ENCODE results near the gene PLEKHG3.

The PLEKHG3 gene

DNA sequence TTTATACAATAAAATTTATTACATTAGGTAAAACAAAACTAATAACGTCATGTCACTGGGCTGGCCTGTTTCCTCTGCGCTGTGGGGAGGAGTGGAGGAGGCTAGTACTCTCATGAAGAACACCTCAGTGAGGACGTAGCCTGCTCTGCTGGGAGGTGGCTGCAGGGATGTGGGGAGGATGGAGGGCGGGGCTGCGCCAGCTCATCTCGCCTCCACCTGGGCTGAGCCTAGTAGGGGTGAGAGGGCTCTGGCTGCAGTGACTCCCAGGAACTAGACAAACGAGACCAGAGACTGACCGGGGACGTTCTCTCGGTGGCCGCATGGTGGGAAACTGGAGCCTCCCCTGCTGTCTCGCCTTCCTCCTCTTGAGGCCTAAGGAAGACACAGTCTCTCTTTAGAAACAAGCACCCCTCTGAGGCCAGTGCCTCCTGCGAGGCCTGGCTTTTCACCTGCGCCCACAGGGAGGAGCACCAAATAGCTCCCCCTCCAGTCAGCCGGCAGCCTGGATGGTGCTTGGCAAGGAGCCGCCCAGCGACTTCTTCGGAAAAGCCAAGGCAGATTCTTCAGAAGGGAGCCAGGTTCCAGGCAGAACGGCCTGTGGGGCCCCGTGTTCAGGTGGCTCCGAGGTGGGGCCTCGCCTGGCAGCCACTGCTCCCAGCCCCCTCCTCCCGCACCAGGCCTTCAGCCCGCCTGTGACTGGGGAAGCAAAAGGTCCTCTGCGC lies 62.4 kb downstream of the PLEKHG3 start:
- no peak for DNase-seq

GRCh38 chr14:64767215-64767964 lies 63.2 kb downstream of the PLEKHG3 start:
- DNase-seq, result no peak

- no peak for DNase-seq
Measured at GRCh38 chr14:64768401-64769095, 64.3 kb downstream of the PLEKHG3 start.

- no peak for DNase-seq
Measured at GRCh38 chr14:64769096-64770020, 65.1 kb downstream of the PLEKHG3 start.

DNA sequence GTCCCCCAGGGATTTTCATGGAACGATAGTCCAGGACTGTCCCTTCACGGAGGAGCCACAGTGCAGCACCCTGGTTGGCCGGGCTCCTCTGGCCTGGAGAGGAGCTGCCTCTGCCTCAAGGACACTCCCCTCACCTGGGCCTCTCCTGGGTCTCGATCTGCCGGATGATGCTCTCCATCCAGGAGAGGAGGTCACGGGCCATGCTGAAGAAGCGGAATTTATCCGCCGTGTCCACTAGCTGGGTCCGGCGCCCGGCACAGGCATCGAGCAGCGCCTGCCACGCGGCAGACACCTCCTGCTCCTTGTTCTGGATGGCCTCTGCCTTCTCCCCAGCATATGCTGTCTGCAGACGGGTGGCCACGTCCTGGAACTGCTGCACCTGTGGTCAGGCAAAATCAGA lies 66.5 kb downstream of the PLEKHG3 start:
- DNase-seq, result no peak

DNA sequence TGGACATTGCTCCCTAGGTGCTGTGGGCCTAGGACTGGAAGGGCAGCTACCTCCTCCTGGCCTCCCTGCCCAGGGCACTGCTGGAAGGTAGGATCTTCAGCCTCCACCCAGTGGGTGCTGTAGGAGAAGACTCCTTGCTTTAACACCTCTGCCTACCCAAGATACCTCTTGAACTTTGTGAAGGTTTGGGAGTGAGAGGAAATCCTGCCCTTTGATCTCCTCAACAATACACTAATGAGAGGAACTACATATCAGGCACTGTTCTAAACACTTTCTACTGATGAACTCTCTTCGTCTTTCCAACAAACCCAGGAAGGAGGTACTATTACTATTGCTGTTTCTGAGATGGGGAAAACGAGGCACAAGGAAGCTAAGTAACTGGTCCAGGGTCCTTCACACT lies 66.9 kb downstream of the PLEKHG3 start:
- no peak for DNase-seq

GRCh38 chr14:64772397-64772950 lies 68.2 kb downstream of the PLEKHG3 start:
- DNase-seq, result no peak

- no peak for DNase-seq
Measured at GRCh38 chr14:64773046-64773445, 68.8 kb downstream of the PLEKHG3 start.

- no peak for DNase-seq
Measured at GRCh38 chr14:64773577-64773976, 69.4 kb downstream of the PLEKHG3 start.

DNA sequence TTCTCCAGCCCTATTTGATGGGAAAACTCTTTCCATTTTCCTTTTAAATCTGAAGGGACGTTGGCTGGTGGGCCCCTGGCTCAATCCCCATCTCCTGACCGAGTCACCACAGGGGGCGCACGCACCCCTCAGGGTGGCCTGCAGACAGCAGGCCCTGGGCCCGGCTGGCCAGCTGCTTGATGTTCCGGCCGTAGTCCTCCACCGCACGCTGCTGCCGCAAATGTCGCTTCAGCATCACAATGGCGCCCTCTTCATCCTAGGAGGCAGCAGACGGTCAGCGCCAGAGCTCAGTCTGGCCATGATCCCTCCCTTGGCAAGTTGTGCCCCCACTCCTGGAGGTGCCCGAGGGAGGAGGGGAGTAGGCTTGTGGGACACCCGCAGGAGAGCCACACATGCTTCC lies 70.0 kb downstream of the PLEKHG3 start:
- DNase-seq, result no peak

GRCh38 chr14:64775081-64775777 lies 71.0 kb downstream of the PLEKHG3 start:
- no peak for DNase-seq

DNA sequence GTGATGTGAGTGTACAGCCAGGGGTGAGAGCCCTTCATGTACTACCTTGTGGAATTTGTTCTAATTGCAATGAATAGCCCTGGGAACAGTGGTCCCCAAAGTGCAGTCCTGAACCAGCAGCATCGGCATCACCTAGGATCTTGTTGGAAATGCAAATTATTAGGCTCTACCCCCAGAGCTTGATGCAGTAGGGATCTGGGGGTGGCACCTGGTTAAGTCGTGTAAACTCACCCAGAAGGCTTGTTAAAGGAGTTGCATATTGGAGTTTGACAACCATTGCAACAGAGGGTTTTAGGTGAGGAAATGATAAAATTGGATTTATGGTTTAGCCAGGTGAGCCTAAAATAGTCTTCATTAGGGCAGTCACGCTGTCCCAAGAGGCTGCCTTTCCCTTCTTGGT lies 73.2 kb downstream of the PLEKHG3 start:
- DNase-seq, result no peak

DNA sequence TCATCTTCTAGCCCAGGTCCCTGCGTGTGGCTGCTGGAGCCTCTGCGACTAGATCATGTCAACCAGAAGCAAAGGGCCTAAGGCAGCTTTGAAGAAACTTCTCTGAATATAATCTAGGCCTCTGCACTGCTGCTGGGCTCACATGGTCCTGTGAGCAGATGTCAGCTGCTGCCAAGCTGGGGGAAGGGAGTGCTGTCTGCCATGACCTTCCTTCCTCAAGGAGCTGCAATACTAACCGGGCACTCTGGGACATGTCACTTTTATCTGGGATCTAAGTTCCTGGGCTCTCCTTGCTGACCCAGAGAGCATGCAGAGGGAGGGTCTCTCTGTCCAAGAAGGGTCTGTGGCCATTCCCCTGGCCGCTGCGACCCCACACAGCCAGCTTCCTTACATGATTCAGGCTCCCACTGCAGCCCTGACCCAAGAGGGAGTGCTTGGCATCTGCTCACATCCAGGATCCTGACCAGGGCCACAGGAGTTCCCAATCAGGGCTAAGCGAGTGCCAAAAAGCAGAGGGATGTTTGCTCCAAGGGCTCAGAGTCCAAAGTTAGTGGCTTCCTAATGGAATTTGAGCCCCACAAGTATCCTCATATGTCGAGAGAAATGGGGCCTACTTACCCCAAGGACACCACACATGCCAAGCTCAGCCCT lies 74.0 kb downstream of the PLEKHG3 start:
- DNase-seq, result no peak

DNA sequence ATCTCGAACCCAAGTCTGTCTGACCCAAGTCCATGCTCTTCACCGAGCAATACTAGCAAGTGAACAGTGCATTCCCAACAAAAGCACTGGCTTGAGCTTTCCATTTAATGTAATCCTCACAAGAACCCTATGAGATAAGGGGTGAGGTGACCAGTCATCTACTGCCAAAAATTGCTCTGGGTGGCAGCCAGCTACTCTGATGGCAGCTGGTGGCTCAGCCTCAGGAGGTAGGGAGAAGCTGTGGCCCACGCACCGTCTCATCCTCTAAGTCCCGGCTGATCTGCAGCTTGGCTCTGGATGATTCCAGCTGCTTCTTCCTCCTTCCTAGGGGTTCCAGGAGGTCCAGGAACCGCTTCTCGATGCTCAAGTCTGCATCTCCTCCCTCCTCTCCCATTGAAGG lies 75.2 kb downstream of the PLEKHG3 start:
- no peak for DNase-seq

DNA sequence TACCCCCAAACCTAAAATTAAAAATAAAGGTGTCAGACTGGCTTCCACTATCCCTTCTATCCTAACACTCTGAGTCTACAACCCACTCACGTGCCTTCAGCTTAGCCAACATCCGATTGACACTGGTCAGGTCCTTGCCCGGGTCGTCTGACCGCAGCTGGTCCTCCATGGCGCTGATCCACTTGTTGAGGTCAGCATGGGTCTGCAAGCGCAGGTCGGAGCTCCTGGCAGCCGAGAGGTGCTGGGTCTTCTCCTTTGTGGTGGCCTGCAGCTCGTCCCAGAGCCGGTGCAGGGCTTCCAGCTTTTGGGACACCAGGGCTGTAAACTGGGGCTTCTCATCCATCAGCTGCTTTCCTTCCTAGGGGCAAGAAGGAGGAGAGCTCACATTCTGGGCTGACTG lies 78.0 kb downstream of the PLEKHG3 start:
- DNase-seq, result no peak

GRCh38 chr14:64784006-64784405 lies 79.8 kb downstream of the PLEKHG3 start:
- DNase-seq, result no peak

DNA sequence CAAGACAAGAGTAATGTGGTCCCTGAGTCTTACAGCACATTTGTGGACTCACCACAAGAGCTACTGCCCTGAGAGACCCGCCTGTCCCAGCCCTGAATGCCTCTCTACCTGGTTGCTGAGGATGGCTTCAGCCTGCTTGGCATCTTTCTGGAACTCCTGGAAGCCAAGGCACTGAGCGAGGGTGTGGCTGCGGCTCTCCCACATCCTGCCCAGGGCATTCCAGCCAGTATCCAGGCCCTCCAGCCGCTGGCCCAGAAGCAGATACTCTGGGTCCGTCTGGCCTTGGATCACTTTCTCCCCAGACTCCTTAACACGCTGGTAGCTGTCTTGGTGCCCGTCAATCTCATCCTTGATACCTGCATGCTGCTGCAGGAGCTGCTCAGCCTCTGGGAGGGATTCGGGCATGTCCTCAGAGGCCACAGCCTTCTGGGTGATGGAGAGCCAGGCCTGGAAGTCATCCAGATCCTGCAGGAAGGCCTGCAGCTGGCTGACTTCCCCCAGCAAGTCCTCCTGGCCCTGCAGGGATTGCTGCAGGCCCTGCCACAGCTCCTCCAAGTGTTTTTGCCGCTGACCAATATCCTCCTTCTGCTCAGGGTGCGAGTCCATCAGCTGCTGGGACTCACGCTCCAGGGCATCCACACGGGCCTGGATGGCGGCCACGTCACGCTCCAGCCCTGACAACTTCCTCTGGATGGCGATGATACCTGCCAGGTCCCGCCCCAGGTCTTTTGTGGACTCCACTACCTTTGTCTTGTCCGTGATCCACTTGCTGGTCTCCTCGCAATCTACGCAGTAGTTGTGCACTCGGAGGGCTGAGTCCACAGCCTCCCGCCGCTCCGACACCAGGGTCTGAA lies 82.3 kb downstream of the PLEKHG3 start:
- no peak for DNase-seq

DNA sequence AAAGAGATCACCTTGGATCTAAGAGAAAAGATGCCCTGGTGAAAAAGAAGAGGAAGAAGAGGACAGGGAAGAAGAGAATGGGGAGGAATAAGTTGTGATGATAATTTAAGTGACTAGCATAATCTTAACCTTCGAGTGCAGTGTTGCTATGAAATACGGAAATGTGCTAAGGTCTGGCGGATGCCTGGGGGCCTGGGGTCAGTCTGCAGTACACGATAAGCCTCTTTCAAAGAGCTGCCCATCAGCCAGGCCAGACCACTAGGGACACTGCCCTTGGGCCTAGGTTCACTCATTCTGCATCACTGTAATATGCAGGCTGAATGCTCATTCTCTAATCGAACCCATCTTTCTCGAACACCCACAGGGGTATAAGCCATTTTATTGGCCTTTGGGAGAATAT lies 83.4 kb downstream of the PLEKHG3 start:
- DNase-seq, result no peak

GRCh38 chr14:64788706-64789105 lies 84.5 kb downstream of the PLEKHG3 start:
- no peak for DNase-seq

GRCh38 chr14:64789696-64790095 lies 85.5 kb downstream of the PLEKHG3 start:
- DNase-seq, result no peak

Data from activated CD4-positive, alpha-beta T cell treated with anti-CD3 and anti-CD28 coated beads, Interleukin-2, Interleukin-6, amounts not matched to agents 100 ng/mL and 50 ng/mL, durations not matched to agents 16 hours and 8 hours (primary cell).